GM20431 (cell line): ENCODE measurements around the gene STOML1.

Source experiments
- in situ Hi-C: fragments of 300-500 bp; cut with MseI, MboI; formaldehyde crosslinking; loops from one replicate; pipeline ENCODE4 v1.15.0; 2020; ENCODE audit warnings: low sequenced_read_pairs; ENCODE audit not compliant: unreplicated experiment

Gene STOML1

GRCh38 chr15:73936588-73937290, 55.4 kb downstream of the STOML1 start:
- in situ Hi-C loops: no loop called here

- in situ Hi-C loops: no loop called here
These were observed 55.9 kb downstream of the STOML1 start for GRCh38 chr15:73936181-73936580.

- in situ Hi-C loops: no loop called here
These were observed 56.5 kb downstream of the STOML1 start for GRCh38 chr15:73935547-73935946.

- in situ Hi-C loops: no loop called here
These were observed 57.8 kb downstream of the STOML1 start for GRCh38 chr15:73934281-73934680.

- in situ Hi-C loops: no loop called here
These were observed 59.5 kb downstream of the STOML1 start for GRCh38 chr15:73932381-73933191.

- in situ Hi-C loops: no loop called here
These were observed 60.7 kb downstream of the STOML1 start for GRCh38 chr15:73931441-73931840.

- in situ Hi-C loops: no loop called here
These were observed 61.3 kb downstream of the STOML1 start for GRCh38 chr15:73930790-73931281.

- in situ Hi-C loops: no loop called here
These were observed 61.7 kb downstream of the STOML1 start for GRCh38 chr15:73930371-73930770.

GRCh38 chr15:73928971-73929627, 63.0 kb downstream of the STOML1 start:
- in situ Hi-C loops: no loop called here
